ENCODE results near the gene PHAF1. TPM values are rescaled to one million over a fixed set of nuclear protein-coding genes. Genes with fewer than 3 reads are reported as not detected.

Gene PHAF1
- total RNA-seq, 1 experiment from 2014 or later, result 21.9 TPM

DNA sequence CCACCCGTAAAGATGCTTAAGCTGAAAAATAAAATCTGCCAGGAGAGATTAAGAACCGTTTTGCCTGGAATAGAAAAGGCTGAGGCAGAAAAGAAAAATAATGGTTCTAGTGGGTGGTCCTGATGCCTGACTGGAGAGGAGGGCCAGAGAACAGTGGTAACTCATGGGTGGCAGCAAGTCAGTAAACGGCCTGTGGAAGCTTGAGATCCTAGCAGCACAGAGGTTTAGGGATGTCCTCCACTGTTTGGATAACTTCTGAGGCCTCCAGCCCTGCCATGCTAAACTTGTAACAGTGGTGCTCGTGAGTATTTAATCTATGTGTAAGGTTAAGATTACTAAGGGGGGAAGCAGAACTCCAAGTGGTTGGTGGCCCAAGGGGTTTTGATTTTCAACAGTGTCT, 21.2 kb upstream of the PHAF1 start:
- intact Hi-C loops (cut with micrococcal nuclease; ENCODE audit: unreplicated experiment), result no loop called here
- Mint-ChIP-seq H3K4me3 (ENCODE audit: low read depth, unreplicated experiment) (no peak overlapping the region), H3K9me3 (ENCODE audit: low read depth, unreplicated experiment) (no peaks in the 10 kb centered on the region), H3K27ac (ENCODE audit: unreplicated experiment) (no peak overlapping the region), H3K27me3 (ENCODE audit: unreplicated experiment) (no peaks in the 10 kb centered on the region), H3K4me1 (ENCODE audit: low read depth, unreplicated experiment) (no peaks in the 10 kb centered on the region), H3K36me3 (ENCODE audit: insufficient read depth, unreplicated experiment) (peaks cover 7% of the 10 kb centered on the region)
- DNase-seq, result no peak
- CTCF ChIA-PET, result no interaction called here
- BruUV-seq (replicated peaks), result no TSS peak
- TF ChIP-seq, protein P1, sequence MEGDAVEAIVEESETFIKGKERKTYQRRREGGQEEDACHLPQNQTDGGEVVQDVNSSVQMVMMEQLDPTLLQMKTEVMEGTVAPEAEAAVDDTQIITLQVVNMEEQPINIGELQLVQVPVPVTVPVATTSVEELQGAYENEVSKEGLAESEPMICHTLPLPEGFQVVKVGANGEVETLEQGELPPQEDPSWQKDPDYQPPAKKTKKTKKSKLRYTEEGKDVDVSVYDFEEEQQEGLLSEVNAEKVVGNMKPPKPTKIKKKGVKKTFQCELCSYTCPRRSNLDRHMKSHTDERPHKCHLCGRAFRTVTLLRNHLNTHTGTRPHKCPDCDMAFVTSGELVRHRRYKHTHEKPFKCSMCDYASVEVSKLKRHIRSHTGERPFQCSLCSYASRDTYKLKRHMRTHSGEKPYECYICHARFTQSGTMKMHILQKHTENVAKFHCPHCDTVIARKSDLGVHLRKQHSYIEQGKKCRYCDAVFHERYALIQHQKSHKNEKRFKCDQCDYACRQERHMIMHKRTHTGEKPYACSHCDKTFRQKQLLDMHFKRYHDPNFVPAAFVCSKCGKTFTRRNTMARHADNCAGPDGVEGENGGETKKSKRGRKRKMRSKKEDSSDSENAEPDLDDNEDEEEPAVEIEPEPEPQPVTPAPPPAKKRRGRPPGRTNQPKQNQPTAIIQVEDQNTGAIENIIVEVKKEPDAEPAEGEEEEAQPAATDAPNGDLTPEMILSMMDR (IDR thresholded peaks at IDR 0.05; ENCODE audit: unreplicated experiment), result no peak

DNA sequence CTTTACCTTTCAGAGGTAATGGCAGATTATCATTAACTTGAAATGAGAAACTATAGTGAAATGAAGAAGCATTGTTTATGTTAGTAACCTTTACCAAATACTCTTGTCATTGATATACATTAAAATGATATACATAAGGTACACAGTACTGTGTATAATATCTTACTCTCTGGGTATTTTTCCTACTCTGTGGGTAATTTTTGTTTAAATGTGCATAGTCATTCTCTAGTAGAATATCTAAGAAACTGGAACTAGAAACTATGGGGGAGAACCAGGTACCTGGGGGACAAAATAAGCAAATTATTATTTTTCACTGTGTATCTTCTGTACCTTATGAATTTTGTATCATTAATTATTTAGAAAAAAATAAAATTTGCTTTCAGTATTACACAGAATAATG, 20.6 kb upstream of the PHAF1 start:
- H3K9me3 Mint-ChIP-seq (ENCODE audit: low read depth, unreplicated experiment), result no peaks in the 10 kb centered on the region
- no peaks in the 10 kb centered on the region for H3K27me3 Mint-ChIP-seq (ENCODE audit: unreplicated experiment)
- intact Hi-C loops (cut with micrococcal nuclease; ENCODE audit: unreplicated experiment), result no loop called here
- DNase-seq, result no peak
- no TSS peak for BruUV-seq (replicated peaks)
- H3K36me3 Mint-ChIP-seq (ENCODE audit: insufficient read depth, unreplicated experiment), result peaks cover 11% of the 10 kb centered on the region
- CTCF ChIA-PET, result no interaction called here
- H3K4me1 Mint-ChIP-seq (ENCODE audit: low read depth, unreplicated experiment), result no peaks in the 10 kb centered on the region
- H3K27ac Mint-ChIP-seq (ENCODE audit: unreplicated experiment), result no peak overlapping the region
- no peak overlapping the region for H3K4me3 Mint-ChIP-seq (ENCODE audit: low read depth, unreplicated experiment)
- TF ChIP-seq, protein P1 (IDR thresholded peaks at IDR 0.05; ENCODE audit: unreplicated experiment), result no peak

DNA sequence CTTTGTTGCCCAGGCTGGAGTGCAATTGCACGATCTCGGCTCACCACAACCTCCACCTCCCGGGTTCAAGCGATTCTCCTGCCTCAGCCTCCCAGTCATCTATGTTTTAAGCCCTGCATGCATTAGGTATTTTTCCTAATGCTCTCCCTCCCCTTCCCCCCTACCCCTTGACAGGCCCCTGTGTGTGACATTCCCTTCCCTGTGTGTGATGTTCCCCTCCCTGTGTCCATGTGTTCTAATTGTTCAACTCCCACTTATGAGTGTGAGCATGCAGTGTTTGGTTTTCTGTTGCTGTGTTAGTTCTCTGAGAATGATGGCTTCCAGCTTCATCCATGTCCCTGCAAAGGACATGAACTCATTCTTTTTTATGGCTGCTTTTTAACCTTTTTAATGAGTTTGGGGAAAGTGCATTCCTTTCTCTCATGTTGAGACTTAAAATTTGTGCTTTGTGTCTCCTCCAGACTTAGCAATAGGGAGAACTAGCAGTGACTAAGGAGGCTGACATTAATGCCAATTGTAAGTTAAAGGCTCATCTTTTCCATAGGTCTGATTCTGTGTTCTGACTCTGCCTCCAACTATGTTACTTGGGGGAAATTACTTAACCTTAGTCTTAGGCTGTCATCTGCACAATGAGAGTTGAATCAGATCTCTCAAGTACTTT, 17.7 kb upstream of the PHAF1 start:
- no TSS peak for BruUV-seq (replicated peaks)
- Mint-ChIP-seq H3K9me3 (ENCODE audit: low read depth, unreplicated experiment) (no peaks in the 10 kb centered on the region), H3K27ac (ENCODE audit: unreplicated experiment) (no peak overlapping the region), H3K27me3 (ENCODE audit: unreplicated experiment) (no peaks in the 10 kb centered on the region), H3K4me3 (ENCODE audit: low read depth, unreplicated experiment) (no peak overlapping the region), H3K4me1 (ENCODE audit: low read depth, unreplicated experiment) (no peaks in the 10 kb centered on the region), H3K36me3 (ENCODE audit: insufficient read depth, unreplicated experiment) (peaks cover 19% of the 10 kb centered on the region)
- TF ChIP-seq, protein P1 (IDR thresholded peaks at IDR 0.05; ENCODE audit: unreplicated experiment), result no peak
- no peak for DNase-seq
- CTCF ChIA-PET, result no interaction called here
- intact Hi-C loops (cut with micrococcal nuclease; ENCODE audit: unreplicated experiment), result no loop called here

DNA sequence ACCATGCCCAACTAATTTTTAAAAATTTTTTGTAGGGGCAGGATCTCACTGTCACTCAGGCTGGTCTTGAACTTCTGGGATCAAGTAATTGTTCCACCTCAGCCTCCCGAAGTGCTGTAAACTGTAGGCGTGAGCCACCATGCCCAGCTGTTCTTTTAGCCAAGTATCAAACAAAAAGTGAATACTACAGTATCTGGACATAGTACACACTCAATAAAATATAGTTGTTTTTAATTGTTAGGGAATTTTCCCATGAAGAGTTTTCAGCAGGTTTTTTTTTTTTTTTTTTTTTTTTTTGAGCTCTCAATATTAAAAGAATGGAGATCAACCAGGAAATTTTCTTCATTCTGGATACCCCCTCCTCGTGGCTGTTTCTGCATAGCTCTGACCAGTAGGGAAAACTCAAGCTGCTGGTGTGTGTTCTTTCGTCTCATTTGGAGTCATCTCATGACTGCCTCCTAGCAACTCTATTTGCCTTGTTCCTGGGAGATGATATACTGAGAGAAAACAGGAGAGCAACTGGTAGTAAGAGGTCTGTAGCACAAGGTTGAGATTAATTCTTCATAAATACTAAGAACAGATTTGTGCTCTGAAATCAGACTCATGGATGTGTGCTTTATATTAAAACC, 16.5 kb upstream of the PHAF1 start:
- intact Hi-C loops (cut with micrococcal nuclease; ENCODE audit: unreplicated experiment), result no loop called here
- Mint-ChIP-seq H3K9me3 (ENCODE audit: low read depth, unreplicated experiment) (no peaks in the 10 kb centered on the region), H3K4me1 (ENCODE audit: low read depth, unreplicated experiment) (no peaks in the 10 kb centered on the region), H3K4me3 (ENCODE audit: low read depth, unreplicated experiment) (no peak overlapping the region), H3K36me3 (ENCODE audit: insufficient read depth, unreplicated experiment) (peaks cover 17% of the 10 kb centered on the region), H3K27ac (ENCODE audit: unreplicated experiment) (no peak overlapping the region), H3K27me3 (ENCODE audit: unreplicated experiment) (no peaks in the 10 kb centered on the region)
- no TSS peak for BruUV-seq (replicated peaks)
- DNase-seq, result no peak
- TF ChIP-seq, protein P1 (IDR thresholded peaks at IDR 0.05; ENCODE audit: unreplicated experiment), result no peak
- CTCF ChIA-PET, result interaction anchor here (0.6 to 0.7 kb wide), 5 partner anchors 17 to 474 kb away, joined by 3 to 6 read pairs (median 4); no protein-coding TSS in a partner anchor

Data from Calu3 (cell line).